Epithelial cell of umbilical artery (primary cell): ENCODE results near the gene REG1A. TPM values are rescaled to one million over a fixed set of nuclear protein-coding genes. Genes with fewer than 3 reads are reported as not detected.

Experiments
- total RNA-seq: library from RNA; depleted of rRNA; stranded (reverse); fragments of >200 nt; gene quantifications from 2 replicates; pipeline ENCODE4 v1.2.3, GENCODE V29; 2014

REG1A gene
- total RNA-seq = not detected in 2 replicates

GRCh38 chr2:79120194-79120713, at the start of gene REG1A:
Gene REG1A, plus strand, starts transcription at chr2:79120488. Its CDS starts 374 bp downstream, at chr2:79120862.

GRCh38 chr2:79087785-79088364, 32.4 kb upstream of the REG1A start, which contains the start of gene REG1B:
Gene REG1B, minus strand, starts transcription at chr2:79087993. Its CDS starts 381 bp downstream, at chr2:79087612.

GRCh38 chr2:79159653-79160052, 39.4 kb downstream of the REG1A start, which contains the start of gene REG3A:
Gene REG3A, minus strand, starts transcription at chr2:79159753. Its CDS starts 348 bp downstream, at chr2:79159405.

Other genes starting within 250 kb of the REG1A start
- not detected in 2 replicates for gene REG3G, start 94.8 kb upstream of the REG1A start, total RNA-seq
- not detected in 2 replicates for gene REG1B, start 32.5 kb upstream of the REG1A start, total RNA-seq
- gene REG3A, start 39.3 kb downstream of the REG1A start, total RNA-seq = not detected in 2 replicates